ENCODE measurements around the gene PDCD2L.

DNA sequence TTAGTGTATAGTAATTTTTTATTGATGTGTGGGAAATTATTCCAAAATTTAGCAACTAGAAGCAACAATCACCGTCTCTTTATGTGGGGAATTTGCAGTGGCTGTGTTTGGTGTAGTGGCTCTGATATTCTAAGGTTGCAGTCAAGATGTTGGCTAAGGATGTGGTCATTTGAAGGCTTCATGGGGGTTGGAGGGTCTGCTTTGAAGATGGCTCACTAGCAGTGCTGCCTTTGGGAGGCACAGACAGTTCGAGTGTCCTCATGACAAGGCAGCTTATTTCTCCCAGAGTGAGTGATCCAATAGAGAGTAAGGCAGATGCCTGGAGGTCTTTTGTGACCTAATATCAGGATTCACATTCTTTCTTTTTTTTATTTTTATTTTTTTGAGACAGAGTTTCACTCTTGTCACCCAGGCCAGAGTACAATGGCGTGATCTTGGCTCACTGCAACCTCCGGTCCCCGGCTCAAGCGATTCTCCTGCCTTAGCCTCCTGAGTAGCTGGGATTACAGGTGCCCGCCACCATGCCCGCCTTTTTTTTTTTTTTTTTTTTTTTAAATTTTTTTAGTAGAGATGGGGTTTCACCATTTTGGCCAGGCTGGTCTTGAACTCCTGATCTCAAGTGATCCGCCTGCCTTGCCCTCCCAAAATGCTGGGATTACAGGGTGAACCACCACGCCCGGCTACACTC lies 30.5 kb upstream of the PDCD2L start:
- TF ChIP-seq, protein P1, sequence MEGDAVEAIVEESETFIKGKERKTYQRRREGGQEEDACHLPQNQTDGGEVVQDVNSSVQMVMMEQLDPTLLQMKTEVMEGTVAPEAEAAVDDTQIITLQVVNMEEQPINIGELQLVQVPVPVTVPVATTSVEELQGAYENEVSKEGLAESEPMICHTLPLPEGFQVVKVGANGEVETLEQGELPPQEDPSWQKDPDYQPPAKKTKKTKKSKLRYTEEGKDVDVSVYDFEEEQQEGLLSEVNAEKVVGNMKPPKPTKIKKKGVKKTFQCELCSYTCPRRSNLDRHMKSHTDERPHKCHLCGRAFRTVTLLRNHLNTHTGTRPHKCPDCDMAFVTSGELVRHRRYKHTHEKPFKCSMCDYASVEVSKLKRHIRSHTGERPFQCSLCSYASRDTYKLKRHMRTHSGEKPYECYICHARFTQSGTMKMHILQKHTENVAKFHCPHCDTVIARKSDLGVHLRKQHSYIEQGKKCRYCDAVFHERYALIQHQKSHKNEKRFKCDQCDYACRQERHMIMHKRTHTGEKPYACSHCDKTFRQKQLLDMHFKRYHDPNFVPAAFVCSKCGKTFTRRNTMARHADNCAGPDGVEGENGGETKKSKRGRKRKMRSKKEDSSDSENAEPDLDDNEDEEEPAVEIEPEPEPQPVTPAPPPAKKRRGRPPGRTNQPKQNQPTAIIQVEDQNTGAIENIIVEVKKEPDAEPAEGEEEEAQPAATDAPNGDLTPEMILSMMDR (conservative IDR thresholded peaks at IDR 0.05; ENCODE audit: low read depth, low read length): no peak
- TF ChIP-seq EZH2 (IDR thresholded peaks at IDR 0.05; ENCODE audit: borderline replicate concordance, low read depth, low read length, poor library complexity, severe bottlenecking): no peak
